GM18498 (cell line): Measurements from ENCODE around the gene CKS1B.

Experiments used
- ATAC-seq: cut with Tn5 transposase; IDR thresholded peaks from one replicate; pipeline ENCODE4 v1.9.1; 2021; ENCODE audit warnings: mild to moderate bottlenecking, moderate library complexity; ENCODE audit not compliant: unreplicated experiment

CKS1B gene

DNA sequence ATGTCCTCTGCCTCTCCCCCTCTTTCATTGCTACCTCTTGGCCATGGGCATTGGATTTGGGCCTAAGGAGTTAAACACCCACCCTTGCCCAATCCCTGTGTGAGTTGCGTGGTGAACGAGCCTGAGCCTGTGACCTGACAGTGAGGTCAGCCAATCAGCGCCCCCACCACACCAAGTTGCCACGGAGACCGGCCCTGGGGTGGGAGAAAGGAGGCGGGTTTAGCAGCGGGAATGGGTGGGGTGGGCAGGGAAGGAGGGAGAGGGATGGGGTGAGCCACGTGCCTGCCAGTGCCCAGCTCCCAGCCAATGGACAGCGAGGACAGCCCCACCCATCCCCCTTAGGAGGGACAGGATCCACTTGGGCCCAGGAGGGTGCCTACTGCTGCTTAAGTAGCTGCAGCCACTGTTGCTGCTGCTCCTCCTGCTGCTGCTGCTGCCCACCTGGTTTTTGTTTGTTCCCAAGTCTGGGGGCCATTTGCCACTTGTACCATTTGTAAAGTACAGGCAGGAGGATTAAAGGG lies 37.6 kb downstream of the CKS1B start:
- no peak for ATAC-seq

DNA sequence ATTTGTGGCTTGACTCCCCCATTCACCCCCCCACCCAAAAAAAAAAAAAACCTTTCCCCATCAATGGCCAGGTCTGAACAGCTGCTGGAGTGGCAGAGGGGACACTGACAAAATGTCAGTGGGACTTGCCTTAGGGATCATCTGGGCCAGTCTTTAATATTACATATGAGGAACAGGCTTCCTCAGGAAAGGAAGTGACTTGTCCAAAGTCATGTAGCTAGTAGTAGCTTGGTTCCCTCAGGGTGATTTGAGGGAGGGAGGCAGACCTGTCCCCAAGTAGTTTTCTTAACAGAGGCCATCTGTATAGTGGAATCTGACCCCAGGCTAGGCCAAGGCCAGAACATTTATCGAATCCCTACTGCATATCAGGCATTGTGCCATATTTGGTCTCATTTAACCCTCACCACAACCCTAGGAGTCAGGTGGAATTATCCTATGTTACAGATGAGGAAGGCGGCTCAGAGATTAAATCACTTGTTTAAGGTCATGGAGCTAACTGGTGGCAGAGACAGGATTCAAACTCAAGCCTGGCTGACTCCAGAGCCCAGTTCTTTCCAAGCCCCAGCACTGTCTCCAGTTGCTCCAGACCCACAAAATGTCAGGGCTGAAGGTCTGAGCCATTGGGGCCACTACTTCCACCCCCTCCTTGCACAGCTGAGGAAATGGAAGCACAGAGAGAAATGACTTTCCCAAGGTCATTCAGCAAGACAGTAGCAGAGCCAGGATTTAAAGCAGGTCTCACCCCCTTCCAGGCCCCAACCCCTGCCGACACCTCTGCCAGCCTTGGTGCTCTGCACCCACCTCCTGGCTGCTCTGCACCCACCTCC lies 38.5 kb downstream of the CKS1B start:
- no peak for ATAC-seq

DNA sequence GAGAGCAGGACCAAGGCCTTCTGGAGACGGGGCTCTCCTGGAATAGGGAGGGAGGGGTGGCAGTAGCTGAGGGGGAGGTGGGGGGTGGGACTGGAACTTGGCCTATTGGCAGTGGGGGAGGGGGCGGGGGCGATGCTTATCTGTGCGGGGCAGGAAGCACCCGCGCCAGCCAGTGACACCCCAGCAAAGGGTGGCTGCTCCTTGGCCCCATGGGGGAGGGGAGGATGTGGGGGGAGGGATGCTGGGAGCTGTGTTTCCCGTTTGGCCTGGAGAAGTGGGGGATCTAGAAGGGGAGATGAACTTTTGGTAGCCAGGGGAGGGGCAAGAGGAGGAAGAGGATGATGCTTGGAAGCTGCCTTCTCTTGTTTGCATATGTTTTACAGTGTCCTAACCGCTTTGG lies 39.2 kb downstream of the CKS1B start:
- ATAC-seq, result no peak

DNA sequence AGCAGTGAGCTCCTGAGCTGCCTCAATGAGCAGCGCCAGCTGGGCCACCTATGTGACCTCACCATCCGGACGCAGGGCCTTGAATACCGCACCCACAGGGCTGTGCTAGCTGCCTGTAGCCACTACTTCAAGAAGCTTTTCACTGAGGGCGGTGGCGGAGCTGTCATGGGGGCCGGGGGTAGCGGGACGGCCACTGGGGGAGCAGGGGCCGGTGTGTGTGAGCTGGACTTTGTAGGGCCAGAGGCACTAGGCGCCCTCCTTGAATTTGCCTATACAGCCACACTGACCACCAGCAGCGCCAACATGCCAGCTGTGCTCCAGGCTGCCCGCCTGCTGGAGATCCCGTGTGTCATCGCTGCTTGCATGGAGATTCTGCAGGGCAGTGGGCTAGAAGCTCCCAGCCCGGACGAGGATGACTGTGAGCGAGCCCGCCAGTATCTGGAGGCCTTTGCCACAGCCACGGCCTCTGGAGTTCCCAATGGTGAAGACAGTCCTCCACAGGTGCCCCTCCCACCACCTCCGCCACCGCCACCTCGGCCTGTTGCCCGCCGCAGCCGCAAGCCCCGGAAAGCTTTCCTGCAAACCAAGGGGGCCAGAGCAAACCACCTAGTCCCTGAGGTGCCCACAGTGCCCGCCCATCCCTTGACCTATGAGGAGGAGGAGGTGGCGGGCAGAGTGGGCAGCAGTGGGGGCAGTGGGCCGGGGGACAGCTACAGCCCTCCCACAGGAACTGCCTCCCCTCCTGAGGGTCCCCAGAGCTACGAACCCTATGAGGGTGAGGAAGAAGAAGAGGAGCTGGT lies 40.4 kb downstream of the CKS1B start:
- ATAC-seq, result no peak

- no peak for ATAC-seq
These were observed 41.2 kb downstream of the CKS1B start for GRCh38 chr1:155015527-155016230.

DNA sequence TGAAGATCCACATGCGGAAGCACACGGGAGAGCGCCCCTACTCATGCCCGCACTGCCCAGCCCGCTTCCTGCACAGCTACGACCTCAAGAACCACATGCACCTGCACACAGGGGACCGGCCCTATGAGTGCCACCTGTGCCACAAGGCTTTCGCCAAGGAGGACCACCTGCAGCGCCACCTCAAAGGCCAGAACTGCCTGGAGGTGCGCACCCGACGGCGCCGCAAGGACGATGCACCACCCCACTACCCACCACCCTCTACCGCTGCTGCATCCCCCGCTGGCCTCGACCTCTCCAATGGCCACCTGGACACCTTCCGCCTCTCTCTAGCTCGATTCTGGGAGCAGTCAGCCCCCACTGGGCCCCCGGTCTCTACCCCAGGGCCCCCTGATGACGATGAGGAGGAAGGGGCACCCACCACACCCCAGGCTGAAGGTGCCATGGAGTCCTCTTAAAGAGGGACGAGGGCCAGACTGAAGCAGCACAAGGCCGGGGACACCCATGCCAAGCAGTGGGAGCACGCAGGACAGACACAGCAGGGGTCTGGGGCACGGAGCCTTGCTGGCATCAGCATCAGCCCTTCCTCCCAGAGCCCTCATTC lies 41.9 kb downstream of the CKS1B start:
- no peak for ATAC-seq

DNA sequence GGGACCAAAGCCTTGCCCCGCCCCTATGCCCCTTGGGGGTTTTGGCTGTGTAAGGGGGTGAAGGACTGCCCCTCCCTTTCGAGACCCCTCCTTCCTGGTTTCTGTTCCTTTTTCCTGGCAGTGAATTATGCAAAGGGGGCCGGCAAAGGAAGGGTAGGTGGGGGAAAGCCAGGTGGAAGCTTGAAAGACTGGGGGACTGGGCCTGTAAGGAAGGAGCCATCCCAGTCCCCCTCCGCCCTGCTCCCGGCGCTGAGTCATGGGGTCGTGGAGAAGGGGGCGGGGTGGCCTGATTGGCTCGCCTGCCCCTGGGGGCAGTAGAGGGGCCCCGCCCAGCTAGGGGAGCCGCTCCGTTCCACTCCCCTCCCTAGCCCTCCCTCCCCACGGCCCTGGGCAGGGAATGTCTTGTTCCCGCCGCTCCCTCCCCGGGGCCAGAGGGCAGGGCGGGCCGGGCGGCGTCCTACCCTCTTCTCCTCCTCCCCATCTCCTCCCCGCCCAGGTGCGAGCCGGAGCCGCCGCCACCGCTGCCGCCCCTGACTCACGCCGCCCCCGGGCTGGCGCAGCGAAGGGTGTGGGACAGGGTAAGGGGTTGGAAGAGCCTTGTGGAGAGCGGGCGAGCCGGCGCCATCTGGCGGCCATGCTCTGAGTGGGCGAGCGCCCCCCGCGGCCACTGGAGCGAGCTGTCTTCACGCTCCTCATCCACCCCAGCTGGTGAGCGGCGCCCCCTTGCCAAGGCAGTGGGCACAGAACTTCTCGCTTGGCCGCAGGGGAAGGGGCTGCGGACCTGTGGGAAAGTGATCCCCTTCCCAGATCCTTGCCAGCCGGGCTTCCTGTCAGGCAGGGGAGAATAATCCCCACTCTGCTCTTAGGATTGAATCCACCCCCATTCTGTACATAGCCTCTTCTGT lies 42.8 kb downstream of the CKS1B start:
- peak; percentile 77 for ATAC-seq

GRCh38 chr1:155017946-155018316 lies 43.5 kb downstream of the CKS1B start:
- no peak for ATAC-seq

- no peak for ATAC-seq
These were observed 44.3 kb downstream of the CKS1B start for GRCh38 chr1:155018617-155019348.

DNA sequence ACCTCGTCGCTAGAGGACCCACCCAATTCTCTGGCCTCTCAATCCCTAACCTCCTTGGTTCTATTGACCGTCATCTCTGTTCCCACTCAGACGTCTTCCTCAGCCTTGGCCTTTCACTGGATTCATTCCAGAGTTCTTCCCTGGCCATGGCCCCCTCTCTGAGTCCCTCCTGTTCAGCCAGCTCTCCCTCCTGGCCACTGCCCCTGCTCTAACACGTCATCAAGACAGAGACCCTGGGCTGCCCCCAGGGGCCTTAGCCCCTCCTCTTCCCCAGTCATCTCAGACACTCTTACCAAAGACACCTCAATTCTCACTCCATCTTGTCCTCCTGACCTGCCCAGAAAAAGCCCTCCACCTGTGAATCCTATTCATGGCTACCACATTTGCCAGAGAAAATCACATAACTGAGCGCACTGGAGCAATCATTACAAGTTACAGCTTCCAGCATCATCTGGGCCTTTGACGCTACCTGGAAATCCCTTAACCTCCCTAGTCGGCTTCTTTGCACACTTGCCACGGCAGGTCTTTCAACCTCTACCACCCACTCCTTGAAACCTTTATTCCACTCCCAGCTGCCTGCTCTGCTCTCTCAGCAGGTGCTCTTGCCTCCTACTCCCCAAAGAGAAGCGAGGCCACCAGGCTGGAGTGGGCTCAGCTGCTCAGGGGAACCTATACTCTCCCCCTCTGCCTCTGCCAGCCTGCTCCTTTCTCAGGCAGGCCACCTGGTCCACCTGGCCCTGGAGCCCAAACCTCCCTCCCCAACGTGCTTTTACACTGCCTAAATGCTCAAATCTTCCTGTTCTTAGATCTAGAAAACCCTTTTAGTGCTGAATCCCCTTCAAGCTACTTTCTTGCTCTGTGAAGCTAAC lies 45.1 kb downstream of the CKS1B start:
- no peak for ATAC-seq

- ATAC-seq, result no peak
These were observed 47.9 kb downstream of the CKS1B start for GRCh38 chr1:155022136-155022926.

GRCh38 chr1:155022927-155023236 lies 48.4 kb downstream of the CKS1B start:
- no peak for ATAC-seq

DNA sequence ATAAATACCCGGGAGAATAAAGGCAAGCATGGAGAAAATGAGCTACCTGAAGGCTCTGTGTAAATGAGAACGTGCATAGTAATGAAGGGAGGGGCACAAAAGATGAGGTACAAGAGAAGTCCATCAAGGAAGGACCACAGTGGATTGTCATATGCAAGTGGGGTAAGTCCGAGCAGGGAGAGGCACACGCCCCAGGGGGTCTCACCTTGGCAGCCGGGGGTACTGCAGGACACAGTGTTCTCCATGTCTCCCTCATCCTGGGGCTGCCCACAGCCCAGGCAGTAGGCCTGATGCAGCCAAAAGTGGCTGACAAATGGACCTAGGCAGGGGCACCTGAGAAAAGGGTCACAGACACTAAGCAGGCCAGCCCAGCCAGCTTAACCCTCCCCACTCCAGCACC lies 49.1 kb downstream of the CKS1B start:
- no peak for ATAC-seq

DNA sequence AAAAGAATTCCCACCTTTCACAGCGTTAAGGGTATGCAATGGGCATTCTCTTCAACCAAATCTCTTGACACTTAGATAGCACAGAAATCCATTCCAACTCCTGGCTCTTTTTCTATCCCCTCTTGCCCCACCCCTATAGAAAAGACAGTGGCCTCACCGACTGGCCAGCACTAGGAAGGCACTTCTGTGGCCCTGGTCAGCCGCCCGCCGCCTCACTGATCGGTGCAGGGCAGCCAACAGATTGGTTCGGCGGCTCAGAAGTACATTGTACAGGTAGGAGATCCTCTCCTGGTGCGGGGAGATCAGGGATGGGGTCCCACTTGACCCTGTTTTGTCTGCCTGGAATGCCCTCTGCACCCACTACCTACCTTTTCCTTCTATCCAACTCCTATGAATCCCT lies 49.8 kb downstream of the CKS1B start:
- no peak for ATAC-seq

DNA sequence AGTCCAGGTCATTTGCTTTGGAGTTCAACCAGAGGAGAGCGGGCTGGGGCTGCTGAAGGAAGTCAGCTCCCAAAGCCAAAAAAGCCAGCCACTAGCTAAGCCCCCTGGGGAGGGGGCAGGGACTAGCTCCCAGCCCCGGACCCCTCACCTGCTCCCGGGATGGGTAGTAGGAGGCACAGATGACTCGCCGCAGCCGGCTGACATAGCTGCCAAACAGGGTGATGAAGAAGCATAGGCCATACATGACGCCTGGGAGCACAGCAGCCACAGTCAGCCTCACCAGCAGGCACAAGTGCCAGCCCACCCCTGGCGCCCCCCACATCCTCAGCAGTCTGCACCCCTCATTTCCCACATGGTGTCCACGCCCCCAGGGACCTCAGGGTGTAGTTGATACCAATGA lies 51.7 kb downstream of the CKS1B start:
- no peak for ATAC-seq

- no peak for ATAC-seq
These were observed 52.1 kb downstream of the CKS1B start for GRCh38 chr1:155026588-155026987.
